ENCODE measurements around the gene FSD2. TPM values are rescaled to one million over a fixed set of nuclear protein-coding genes. Genes with fewer than 3 reads are reported as not detected.

The FSD2 gene
- total RNA-seq, 2 donors from 2014 or later, result not detected

- DNase-seq, result no peak
- WGBS, 2 experiments (ENCODE audit: insufficient coverage in 1 of 2, insufficient read length in 1 of 2), result 81 to 83% methylated on average over 2 of the region's 2 CpGs
- Mint-ChIP-seq H3K27me3 (ENCODE audit: insufficient read depth) (no peaks in the 10 kb centered on the region), H3K9me3 (no peaks in the 10 kb centered on the region), H3K27ac (no peak overlapping the region), H3K4me1 (no peaks in the 10 kb centered on the region), H3K4me3 (no peak overlapping the region), H3K36me3 (ENCODE audit: low read depth) (peaks cover 6% of the 10 kb centered on the region)
- no peak for TF ChIP-seq CTCF (conservative IDR thresholded peaks at IDR 0.05)
- Histone ChIP-seq H3K4me1 (ENCODE audit: control insufficient read depth, insufficient read depth, low read length) (no peaks in the 10 kb centered on the region), H3K9me3 (ENCODE audit: control insufficient read depth, low read length) (no peaks in the 10 kb centered on the region), H3K36me3 (ENCODE audit: control insufficient read depth, insufficient read depth, low read length) (no peaks in the 10 kb centered on the region), H3K9ac (ENCODE audit: extremely low read depth, low read length, poor library complexity, severe bottlenecking) (no peak overlapping the region), H3K4me3 (ENCODE audit: low read length) (no peak overlapping the region), H3K27me3 (ENCODE audit: control insufficient read depth, insufficient read depth, low read length, poor library complexity, severe bottlenecking) (no peaks in the 10 kb centered on the region), H3K27ac (ENCODE audit: low read depth, low read length) (no peak overlapping the region)
These were observed 66.8 kb downstream of the FSD2 start for GRCh38 chr15:82739086-82739485.

GRCh38 chr15:82737975-82738374 lies 67.9 kb downstream of the FSD2 start:
- no peaks in the 10 kb centered on the region for H3K27me3 Mint-ChIP-seq (ENCODE audit: insufficient read depth)
- H3K4me3 ChIP-seq (ENCODE audit: low read length), result no peak overlapping the region
- no peak overlapping the region for H3K27ac Mint-ChIP-seq
- H3K9me3 ChIP-seq (ENCODE audit: control insufficient read depth, low read length), result no peaks in the 10 kb centered on the region
- no peak for TF ChIP-seq CTCF (conservative IDR thresholded peaks at IDR 0.05)
- no peak for DNase-seq
- 100% methylated on average over 1 to 2 of the region's 2 CpGs for WGBS, 2 experiments (ENCODE audit: insufficient coverage in 1 of 2, insufficient read length in 1 of 2)
- no peaks in the 10 kb centered on the region for H3K9me3 Mint-ChIP-seq
- no peaks in the 10 kb centered on the region for H3K27me3 ChIP-seq (ENCODE audit: control insufficient read depth, insufficient read depth, low read length, poor library complexity, severe bottlenecking)
- H3K4me3 Mint-ChIP-seq, result no peak overlapping the region
- H3K9ac ChIP-seq (ENCODE audit: extremely low read depth, low read length, poor library complexity, severe bottlenecking), result no peak overlapping the region
- H3K4me1 ChIP-seq (ENCODE audit: control insufficient read depth, insufficient read depth, low read length), result no peaks in the 10 kb centered on the region
- H3K36me3 Mint-ChIP-seq (ENCODE audit: low read depth), result peaks cover 6% of the 10 kb centered on the region
- H3K4me1 Mint-ChIP-seq, result no peaks in the 10 kb centered on the region
- no peak overlapping the region for H3K27ac ChIP-seq (ENCODE audit: low read depth, low read length)
- no peaks in the 10 kb centered on the region for H3K36me3 ChIP-seq (ENCODE audit: control insufficient read depth, insufficient read depth, low read length)

- H3K27me3 ChIP-seq (ENCODE audit: control insufficient read depth, insufficient read depth, low read length, poor library complexity, severe bottlenecking), result no peaks in the 10 kb centered on the region
- no peak overlapping the region for H3K4me3 ChIP-seq (ENCODE audit: low read length)
- no peak for TF ChIP-seq CTCF (conservative IDR thresholded peaks at IDR 0.05)
- no peak overlapping the region for H3K27ac Mint-ChIP-seq
- no peaks in the 10 kb centered on the region for H3K4me1 Mint-ChIP-seq
- no peak for DNase-seq
- H3K9me3 ChIP-seq (ENCODE audit: control insufficient read depth, low read length), result no peaks in the 10 kb centered on the region
- H3K36me3 Mint-ChIP-seq (ENCODE audit: low read depth), result peaks cover 8% of the 10 kb centered on the region
- 94 to 100% methylated on average over 1 to 2 of the region's 2 CpGs for WGBS, 2 experiments (ENCODE audit: insufficient coverage in 1 of 2, insufficient read length in 1 of 2)
- no peak overlapping the region for H3K9ac ChIP-seq (ENCODE audit: extremely low read depth, low read length, poor library complexity, severe bottlenecking)
- no peak overlapping the region for H3K27ac ChIP-seq (ENCODE audit: low read depth, low read length)
- H3K4me1 ChIP-seq (ENCODE audit: control insufficient read depth, insufficient read depth, low read length), result no peaks in the 10 kb centered on the region
- peaks cover 2% of the 10 kb centered on the region for H3K9me3 Mint-ChIP-seq
- no peak overlapping the region for H3K4me3 Mint-ChIP-seq
- H3K36me3 ChIP-seq (ENCODE audit: control insufficient read depth, insufficient read depth, low read length), result no peaks in the 10 kb centered on the region
- H3K27me3 Mint-ChIP-seq (ENCODE audit: insufficient read depth), result no peaks in the 10 kb centered on the region
These were observed 74.3 kb downstream of the FSD2 start for GRCh38 chr15:82731527-82731926.

Data from endodermal cell (in vitro differentiated cells).